Activated CD8-positive, alpha-beta memory T cell treated with anti-CD3 and anti-CD28 coated beads for 48 hours (primary cell): ENCODE measurements around the gene INF2.
A peak's percentile ranks its signal among the peaks of the same experiment; 100 is the strongest.
"Not testable (repeated sequence)": the region's sequence is repeated elsewhere in the genome, so short reads cannot be mapped to it uniquely, and the experiment has no call there.

ENCODE experiments used
- DNase-seq, 3 experiments: peaks; one replicate each; pipeline ENCODE4 v3.0.0-alpha.2; 2020; ENCODE audit warnings: low read depth in 2 of 3, low spot score in 2 of 3

Gene INF2

DNA sequence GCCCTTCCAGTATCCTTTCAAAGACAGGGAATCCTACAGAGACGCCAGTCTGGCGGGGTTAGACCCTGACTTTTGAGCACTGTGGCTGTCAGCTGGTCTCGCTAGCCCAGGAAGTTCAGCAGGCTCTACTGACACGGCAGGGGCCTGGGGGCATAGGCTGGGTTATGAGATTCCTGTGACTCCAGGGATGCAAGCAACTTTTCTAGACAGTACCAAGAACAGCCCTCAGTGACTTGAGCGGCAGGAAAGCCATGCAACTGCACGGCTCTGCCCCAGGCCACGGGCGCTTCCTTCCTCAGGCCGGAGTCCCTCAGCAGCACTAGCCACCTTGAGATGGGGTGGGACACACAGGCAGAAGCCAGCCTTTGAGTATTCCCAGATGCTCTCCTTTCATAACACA, 58.5 kb downstream of the INF2 start:
- no peak for DNase-seq

DNA sequence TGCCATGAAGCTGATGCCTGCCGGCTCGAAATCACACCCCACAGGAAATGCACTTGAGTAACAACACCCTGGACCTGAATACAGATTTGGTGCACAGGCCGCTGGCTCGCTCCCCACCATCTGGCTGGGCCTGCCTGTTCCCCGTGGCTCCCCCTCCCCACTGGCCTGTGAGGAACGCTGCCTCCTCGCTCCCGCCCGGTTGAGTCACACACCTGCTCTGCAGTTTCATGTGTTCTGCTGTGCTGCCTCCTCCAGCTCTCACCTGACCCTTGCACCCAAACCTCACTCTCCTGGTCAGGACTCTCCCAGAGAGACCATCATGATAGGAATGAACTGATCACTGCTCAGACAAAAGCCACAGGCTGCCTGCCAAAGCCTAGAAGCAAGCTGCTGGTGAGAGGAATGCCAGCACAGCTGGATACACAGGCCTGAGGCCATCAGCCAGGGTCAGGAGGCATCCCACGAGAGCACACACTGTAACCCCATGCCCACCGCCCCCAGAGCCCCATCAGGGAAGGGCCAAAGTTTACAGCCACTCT, 59.8 kb downstream of the INF2 start:
- DNase-seq: no peak

DNA sequence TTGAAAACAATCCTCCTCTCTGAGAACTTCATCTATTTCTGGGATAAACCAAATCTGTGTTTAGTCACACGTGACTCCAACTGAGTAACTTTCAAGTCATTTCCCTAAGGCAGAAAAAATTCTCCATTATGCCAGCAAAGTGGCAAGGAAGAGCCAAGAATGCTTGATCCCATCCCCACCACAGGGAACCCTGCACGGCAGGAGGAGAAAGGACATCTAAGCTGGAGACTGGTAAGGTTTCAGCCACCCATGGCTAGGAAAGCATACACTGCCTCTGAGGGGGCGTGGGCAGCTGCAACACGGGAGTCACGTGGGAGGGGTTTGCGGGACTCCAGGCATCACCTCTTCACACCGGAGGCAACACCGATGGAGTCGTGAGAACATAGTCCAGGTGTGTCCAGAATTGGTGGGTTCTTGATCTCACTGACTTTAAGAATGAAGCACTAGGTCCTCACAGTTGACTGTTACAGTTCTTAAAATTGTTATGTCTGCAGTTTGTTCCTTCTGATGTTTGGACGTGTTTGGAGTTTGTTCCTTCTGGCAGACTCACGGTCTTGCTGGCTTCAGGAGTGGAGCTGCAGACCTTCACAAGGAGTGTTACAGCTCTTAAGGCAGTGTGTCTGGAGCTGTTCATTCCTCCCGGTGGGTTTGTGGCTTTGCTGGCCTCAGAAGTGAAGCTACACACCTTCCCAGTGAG, 60.8 kb downstream of the INF2 start:
- no peak for DNase-seq

DNA sequence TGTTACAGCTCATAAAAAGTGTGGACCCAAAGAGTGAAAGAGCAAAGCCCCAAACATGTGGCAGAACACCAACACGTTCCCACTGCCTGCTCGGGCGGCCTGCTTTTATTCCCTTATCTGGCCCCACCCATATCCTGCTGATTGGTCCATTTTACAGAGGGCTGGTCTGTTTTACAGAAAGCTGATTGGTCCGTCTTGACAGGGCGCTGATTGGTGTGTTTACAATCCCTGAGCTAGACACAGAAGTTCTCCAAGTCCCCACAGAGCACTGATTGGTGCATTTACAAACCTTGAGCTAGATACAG, 61.3 kb downstream of the INF2 start:
- not testable (repeated sequence) for DNase-seq

DNA sequence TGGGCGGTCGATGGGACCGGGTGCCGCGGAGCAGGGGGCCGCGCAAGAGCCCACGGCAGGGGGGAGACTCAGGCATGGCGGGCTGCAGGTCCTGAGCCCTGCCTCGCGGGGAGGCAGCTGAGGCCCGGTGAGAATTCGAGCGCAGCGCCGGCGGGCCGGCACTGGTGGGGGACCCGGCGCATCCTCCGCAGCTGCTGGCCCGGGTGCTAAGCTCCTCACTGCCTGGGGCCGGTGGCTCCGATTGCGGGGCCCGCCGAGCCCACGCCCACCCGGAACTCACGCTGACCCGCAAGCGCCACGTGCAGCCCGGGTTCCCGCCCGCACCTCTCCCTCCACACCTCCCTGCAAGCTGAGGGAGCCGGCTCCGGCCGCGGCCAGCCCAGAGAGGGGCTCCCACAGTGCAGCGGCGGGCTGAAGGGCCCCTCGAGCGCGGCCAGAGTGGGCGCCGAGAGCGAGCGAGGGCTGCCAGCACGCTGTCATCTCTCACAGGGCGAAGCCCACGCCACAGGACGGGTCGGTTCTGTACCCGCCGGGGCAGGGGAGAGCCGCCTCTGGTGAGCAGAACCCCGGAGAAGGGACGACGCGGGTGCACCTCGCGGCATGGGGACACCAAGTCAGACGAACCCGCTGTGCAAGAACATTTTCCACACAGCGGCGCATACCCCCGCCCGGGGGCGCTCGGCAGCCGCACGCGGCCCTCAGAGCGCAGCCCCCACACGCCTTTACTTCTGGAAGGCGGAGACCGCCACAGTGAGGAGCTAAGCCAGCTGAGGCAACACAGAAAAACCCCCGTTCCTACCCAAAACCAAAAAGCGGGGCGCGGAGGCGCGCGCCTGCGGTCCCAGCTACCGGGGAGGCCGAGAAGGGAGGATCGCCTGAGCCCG, 62.4 kb downstream of the INF2 start:
- no peak for DNase-seq

DNA sequence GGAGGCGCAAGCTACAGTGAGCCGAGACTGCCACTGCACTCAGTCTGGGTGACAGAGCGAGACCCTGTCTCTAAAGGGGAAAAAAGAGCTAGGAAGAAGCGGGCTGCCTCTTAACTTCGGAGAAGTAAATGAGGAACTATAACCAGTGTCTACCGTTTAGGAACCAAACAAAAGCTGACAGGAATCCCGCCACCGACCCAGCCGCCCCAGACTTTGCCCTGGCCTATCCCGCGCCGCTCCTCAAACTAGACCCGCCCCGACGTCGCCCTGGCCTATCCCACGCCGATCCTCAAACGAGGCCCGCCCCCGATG, 63.0 kb downstream of the INF2 start:
- DNase-seq: no peak

DNA sequence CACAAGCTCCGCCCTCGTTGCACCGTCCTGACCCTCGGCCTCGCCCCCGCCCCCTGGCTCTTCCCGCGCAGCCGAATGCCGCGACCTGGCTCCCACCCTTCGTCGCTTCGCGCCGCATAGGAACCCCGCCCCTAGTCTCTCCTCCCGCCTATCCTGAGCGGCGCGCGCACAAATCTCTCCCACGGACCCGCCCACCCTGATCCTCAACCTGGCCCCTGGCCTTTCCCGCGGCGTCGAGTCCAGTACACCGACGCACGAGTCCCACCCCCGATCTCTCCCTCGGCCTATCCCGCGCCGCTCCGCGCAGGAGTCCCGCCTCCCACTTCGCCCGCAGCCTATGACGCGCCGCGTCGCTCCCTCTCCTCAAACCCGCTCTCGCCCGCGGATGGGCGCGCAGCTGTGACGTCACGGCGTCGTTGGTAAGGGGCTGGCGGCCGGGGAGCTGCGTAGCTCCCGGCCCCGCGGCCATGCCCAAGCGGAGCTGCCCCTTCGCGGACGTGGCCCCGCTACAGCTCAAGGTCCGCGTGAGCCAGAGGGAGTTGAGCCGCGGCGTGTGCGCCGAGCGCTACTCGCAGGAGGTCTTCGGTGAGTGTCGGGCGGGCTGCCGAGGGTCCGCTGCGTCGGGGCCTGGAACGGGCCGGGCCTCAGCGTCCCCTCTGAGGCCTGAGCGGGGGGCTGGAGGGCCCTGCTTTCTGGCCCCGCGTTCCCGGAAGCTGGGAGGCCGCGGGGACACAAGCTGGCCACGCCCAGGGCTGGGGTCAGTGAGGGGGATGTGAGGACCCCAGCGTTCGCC, 63.5 kb downstream of the INF2 start, which contains the start of gene SIVA1:
Gene SIVA1 (plus strand): TSS at position 413 of the 793 bp plus-strand sequence. CDS start 55 bp downstream, at position 468.
- peak; percentile 99 for DNase-seq

DNA sequence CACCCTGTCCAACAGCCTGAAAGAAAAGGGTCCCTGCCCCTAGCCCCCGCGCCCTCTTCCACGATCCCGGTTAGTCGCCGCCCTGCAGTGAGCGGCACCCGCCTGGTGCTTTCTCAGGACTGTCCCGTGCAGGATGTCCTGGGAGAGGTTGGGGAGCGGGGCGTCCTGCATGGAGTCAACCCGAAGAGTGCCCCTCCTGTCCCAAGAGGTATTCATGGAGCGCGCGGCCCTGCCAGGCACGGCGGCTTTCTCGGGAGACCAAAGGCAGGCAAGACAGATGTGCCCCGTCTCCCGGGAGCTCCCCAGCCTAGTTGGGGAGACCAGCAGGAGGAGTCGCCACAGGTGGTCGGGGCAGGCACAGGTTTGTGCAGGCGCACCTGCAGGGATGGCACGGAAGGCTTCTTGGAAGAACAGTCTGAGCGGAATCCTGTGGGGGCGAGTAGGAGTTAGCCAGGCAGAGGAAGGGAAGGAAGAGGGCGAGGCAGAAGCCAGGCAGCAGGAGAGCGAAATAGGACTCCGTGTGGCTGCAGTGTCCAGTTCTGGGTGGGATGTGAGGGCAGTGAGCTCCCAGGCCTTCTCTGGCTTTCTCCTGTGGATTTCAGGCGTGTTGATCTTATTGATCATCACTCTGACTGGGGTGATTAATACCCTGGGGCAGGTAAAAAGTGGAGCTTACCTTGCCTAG, 64.3 kb downstream of the INF2 start:
- DNase-seq: no peak

DNA sequence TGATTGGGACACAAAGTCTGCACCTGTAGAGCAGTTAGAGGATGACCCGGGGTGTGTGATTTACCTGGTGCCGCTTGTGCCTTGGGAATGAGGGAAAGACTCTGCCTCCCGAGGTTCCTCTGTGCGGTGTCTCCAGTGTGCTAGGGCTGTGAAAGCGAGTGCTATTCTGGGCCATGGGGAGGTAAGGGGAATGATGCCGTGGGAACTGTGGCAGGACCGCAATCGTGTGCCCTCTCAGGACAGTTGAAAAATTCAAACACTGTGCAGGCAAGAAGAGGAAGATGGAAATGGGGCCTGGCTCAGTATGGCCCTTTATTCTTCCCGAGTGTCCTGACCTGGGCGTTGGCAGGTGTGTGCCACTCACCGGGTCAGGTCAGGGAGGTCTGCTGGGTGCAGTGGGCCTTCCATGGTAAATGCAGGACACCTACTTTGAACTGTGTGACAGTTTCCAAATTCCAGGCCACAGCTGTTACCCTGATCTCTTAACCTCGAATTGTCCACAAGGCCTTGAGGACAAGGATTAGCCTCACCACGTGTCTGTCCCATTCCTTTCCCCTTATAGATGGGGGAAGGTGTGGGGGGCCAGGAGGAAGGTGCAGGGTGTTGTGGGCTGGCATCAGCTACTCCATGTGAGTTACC, 64.9 kb downstream of the INF2 start:
- DNase-seq: no peak

DNA sequence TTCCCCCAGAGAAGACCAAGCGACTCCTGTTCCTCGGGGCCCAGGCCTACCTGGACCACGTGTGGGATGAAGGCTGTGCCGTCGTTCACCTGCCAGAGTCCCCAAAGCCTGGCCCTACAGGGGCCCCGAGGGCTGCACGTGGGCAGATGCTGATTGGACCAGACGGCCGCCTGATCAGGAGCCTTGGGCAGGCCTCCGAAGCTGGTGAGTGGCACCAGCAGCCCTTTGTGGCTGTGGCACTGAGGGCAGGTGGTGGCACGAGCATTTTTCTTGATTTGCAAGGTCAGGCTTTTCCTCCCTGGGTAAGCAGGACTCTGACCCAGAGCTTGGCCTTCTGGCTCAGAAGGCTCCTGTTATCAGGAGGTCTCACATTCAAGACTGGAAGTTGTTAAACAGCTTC, 66.2 kb downstream of the INF2 start:
- DNase-seq: no peak

DNA sequence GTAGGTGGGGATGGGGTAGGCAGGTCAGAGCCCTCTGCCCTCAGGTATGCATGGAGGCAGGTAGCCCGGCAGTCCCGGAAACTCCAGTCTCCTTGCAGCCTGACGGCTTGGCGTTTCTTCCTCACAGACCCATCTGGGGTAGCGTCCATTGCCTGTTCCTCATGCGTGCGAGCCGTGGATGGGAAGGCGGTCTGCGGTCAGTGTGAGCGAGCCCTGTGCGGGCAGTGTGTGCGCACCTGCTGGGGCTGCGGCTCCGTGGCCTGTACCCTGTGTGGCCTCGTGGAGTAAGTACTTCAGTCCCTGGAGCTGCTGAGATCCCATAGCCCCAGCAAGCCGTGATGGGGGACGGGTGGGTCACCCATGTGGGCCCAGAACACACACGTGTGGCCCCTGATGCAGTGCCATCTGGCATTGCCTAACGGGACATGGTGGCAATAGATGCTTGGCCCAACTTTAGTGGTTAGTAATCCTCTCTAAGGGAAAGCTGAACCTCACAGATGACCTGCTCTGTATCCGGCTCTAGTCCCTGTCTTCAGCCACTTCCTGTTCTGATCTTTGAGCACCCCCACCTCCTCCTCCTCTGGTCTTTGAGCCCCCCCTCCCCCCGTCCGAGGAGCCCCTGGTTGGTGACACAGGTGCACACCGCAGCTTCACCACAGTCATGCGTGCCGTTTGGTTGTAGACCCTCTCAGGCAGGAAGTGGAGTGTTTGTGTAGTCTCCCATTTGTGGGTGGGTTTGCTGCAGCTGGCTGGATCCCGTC, 67.2 kb downstream of the INF2 start:
- no peak for DNase-seq

DNA sequence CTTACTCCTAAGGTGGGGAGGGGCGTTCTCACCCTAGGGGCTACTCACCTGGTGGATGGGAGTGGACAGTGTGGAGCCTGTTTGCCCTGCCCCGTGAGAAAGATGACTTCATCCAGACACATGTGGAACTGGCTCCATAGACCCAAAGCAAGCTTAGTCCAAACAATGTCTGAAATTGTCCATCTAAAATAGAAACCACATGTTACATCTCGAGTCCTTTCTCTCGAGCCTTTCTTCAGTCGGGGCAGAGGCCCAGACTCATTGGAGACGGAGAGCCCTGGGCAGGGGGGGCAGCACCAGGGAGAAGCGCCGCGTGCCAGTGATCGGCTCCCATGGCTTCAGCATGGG, 67.8 kb downstream of the INF2 start:
- no peak for DNase-seq

DNA sequence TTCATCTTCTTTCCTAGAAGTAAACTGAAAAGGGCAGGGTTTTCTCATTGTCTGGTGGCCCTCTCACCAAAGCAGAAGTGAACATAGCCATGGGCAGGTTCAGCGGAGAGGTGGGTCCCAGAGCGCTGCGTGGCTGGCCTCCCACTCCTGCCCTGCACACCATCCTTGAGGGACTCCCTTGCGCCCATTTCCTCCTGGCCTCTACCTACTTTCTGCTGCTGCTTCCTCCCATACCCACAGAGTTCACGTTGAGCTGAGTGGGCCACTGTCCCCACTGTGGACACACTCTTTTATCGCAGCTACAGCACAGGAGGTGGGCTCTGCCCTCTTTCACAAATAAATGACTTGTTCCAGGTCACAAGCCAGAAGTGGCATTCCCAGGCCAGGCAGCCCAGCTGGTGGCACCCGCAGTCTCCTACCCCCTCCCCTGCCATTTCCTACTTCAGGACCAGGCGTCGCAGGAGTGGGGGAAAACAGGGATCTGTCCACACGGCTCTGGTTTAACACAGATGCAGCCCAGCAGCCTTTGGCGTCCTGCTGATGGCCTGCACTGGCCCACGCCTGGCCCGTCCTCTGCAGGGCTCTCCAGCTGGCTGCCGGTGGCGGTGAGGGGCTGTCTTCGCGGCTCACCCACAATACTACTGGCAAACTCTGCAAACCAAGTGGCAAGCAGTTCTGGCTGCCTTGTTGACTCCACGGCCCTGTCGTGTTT, 68.4 kb downstream of the INF2 start:
- no peak for DNase-seq

DNA sequence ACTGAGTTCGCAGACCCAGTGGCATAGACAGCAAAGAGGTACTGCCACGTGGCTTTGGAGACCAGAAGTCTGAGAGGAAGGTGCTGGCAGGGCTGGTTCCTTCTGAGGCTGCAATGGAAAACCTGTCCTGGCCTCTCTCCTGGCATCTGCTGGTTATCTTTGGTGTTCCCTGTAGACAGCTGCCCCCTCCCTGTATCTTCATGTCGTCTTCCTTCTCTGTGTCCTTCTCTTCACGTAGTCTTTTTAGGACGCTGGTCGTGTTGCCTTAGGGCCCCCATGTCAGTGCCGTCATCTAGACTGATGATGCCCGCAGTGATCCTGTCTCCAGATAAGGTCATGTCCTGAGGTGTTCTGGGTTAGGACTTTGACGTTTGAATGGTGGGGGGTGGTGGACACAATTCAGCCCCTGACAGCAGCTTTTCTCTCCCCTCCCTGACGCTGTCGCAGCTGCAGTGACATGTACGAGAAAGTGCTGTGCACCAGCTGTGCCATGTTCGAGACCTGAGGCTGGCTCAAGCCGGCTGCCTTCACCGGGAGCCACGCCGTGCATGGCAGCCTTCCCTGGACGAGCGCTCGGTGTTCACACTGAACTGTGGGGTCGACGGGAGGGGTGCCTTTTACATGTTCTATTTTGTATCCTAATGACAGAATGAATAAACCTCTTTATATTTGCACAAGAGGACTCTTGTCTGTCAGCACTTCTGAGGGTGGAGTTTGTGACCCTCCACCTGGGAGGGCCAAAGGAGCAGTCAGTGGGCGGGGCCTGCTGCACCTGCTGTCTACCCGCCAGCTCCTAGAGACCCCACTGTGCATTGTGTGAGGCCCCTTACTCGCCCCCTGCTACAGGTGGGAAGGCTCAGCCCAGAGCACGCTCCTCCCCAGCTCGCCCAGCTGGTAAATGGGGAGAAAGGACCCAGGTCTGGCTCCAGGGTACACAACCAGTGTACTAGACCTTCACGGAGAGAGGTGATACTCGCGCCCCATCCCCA, 69.9 kb downstream of the INF2 start:
- no peak for DNase-seq

DNA sequence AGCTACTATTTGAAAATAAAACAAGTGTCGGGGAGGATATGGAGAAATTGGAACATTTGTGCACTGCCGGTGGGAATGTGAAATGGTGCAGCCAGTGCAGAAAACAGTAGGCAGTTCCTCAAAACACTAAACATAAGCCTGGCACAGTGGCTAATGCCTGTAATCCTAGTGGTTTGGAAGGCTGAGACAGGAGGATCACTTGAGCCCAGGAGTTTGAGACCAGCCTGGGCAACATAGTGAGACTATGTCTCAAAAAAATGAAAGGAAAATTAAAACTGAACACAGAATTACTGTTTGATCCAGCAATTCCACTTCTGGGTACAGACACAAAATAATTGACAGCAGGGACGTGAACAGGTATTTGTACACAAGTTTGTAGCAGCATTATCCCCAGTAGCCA, 76.1 kb downstream of the INF2 start:
- DNase-seq: no peak

DNA sequence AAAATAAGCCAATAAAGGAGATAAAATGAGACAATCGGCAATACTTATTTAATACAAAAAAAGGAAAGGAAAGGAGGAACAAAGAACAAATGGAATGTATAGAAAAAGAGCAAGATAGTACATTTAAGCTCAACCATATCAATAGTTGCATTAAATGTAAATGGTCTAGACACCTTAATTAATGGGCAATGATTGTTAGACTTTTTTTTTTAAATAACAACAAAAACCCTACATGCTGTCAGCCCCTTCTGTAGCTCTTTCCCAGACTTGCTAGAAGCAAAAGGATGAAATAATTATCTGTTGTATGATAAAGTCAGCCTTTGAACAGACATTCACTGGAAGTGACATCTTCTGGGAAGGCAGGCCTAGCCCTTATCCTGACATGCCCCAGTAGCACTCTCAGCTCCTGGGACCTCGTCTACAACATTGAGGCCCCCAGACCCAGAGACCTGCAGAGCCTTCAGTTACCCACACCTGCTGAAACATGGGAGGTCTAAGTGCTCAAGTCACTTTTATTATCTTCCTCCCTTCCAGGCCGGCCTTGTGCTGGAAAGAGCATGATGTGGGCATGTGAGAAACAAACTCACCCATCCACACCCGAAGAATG, 76.9 kb downstream of the INF2 start:
- DNase-seq: no peak

DNA sequence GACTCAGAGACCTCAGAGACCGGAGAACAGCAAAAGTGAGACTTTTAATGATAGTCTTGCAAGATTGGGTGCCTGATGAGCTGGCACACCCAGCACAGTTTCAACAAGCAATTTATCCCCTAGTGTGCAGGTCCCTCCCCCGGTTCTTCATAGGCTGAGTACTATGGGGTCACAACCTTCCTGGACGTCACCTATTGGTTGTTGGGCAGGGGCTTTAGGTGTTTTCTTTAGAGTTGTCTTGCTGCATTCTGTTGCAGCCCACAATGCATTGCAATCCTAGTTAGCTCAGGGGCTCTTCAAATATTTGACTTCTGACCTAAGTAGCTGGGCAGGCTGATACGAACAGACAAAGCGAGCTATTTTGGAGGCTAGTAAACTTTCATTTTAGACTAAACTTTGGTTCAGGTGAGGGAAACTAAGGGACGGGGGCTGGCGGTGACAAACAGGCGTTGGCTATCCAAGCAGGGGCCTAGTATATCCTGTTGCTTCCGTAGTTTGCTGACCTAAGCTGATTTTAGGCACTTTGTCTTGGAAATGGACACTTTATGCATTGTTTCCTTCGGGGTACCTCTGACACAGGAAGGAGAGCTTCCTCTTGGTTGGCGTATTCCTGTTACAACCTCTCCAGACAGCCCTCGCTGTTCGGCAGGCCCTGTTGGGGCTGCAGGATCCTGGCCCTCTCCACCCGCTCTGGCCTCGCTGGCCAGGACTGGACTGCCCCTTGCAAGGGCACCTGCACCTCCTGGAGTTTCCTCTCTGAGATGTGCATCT, 77.6 kb downstream of the INF2 start:
- DNase-seq: no peak
